ENCODE data around the gene SLC25A28. TPM values are rescaled to one million over a fixed set of nuclear protein-coding genes. Genes with fewer than 3 reads are reported as not detected.
"Not testable (repeated sequence)": the region's sequence is repeated elsewhere in the genome, so short reads cannot be mapped to it uniquely, and the experiment has no call there.

SLC25A28 gene
- total RNA-seq, 2 donors from 2014 or later: 43.4 to 58.7 TPM

DNA sequence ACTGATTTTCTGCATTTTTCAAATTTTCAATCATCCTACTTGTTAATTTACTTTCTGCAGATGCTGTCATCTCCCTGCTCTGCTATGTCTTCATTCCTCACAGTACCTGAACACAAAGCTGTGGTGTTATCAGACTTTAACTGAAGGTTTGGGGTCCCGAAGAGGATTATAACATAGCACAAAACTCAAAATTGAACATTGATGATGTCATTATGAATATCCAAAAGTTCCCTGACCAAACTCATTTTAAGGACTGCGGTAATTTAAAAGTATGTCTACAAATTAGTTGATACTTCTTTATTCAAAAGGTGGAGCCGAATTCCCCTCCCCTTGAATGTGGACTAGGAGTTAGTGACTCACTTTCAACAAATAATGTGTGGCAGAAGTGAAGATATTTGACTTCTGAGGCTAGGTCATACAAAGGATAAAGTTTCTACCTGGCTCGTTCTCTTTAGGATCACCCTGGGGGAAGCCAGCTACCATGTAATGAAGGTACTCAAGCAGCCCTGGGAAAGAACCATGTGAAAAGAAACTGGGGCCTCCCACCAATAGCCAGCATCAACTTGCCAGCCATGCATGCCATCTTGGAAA lies 32.7 kb upstream of the SLC25A28 start:
- no peak overlapping the region for H3K27ac Mint-ChIP-seq
- H3K36me3 Mint-ChIP-seq: no peaks in the 10 kb centered on the region
- no peaks in the 10 kb centered on the region for H3K9me3 Mint-ChIP-seq
- DNase-seq (ENCODE audit: low spot score): no peak
- H3K4me3 Mint-ChIP-seq: no peak overlapping the region
- H3K4me1 Mint-ChIP-seq (ENCODE audit: low read depth in 2 of 2): peaks cover 0 to 5% of the 10 kb centered on the region in 2 donors
- ATAC-seq: no peak
- peaks cover 36 to 41% of the 10 kb centered on the region in 2 donors for H3K27me3 Mint-ChIP-seq

DNA sequence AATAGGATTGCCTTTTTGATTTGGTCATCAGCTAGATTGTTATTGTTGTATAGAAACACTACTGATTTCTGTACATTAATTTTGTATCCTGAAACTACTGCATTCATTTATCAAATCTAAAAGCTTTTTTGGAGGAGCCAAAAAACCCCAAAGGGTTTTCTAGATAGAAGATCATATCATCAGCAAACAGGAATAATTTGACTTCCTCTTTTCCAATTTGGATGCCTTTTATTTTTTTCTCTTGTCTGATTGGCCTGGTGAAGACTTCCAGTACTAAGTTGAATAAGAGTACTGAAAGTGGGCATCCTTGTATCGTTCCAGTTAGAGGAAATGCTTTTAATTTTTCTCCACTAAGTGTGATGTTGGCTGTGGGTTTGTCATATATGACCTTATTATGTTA lies 28.5 kb upstream of the SLC25A28 start:
- no peaks in the 10 kb centered on the region for H3K9me3 Mint-ChIP-seq
- no peaks in the 10 kb centered on the region for H3K4me1 Mint-ChIP-seq (ENCODE audit: low read depth in 2 of 2)
- no peak for DNase-seq (ENCODE audit: low spot score)
- H3K36me3 Mint-ChIP-seq: no peaks in the 10 kb centered on the region
- peaks cover 39 to 49% of the 10 kb centered on the region in 2 donors for H3K27me3 Mint-ChIP-seq
- ATAC-seq: no peak
- no peak overlapping the region for H3K27ac Mint-ChIP-seq
- no peak overlapping the region for H3K4me3 Mint-ChIP-seq

DNA sequence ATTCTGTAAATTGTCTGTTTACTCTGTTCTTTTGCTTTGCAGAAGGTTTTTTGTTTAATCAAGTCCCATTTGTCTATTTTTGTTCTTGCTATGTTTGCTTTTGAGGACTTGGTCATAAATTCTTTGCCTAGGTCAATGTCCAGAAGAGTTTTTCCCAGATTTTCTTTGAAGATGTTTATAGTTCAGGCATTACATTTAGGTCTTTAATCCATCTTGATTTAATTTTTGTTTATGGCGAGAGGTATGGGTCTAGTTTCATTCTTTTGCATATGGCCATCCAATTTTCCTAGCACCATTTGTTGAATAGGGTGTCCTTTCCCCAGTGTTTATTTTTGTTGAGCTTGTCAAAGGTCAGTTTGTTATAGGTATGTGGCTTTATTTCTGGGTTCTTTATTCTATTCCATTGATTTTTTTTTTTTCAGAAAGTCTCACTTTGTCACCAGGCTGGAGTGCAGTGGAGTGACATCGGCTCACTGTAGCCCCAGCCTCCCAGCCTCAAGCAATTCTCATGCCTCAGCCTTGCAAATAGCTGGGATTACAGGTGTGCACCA lies 27.4 kb upstream of the SLC25A28 start:
- ATAC-seq (no peak), DNase-seq (ENCODE audit: low spot score) (no peak)
- H3K36me3 Mint-ChIP-seq: no peaks in the 10 kb centered on the region
- H3K27me3 Mint-ChIP-seq: peaks cover 40 to 49% of the 10 kb centered on the region in 2 donors
- no peak overlapping the region for H3K27ac Mint-ChIP-seq
- no peaks in the 10 kb centered on the region for H3K9me3 Mint-ChIP-seq
- H3K4me1 Mint-ChIP-seq (ENCODE audit: low read depth in 2 of 2): no peaks in the 10 kb centered on the region
- no peak overlapping the region for H3K4me3 Mint-ChIP-seq

DNA sequence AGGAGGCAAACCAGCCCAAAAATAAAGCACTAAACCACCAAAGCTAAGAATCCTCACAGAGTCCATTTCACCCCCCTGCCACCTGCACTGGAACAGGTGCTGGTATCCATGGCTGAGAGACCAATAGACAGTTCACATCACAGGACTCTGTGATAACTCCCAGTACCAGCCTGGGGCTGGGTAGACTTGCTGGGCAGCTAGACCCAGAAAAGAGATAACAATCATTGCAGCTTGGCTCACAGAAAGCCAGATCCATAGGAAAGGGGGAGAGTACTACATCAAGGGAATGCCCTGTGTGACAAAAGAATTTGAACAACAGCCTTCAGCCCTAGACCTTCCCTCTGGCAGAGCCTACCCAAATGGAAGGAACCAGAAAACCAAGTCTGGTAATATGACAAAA lies 13.6 kb upstream of the SLC25A28 start:
- Mint-ChIP-seq H3K4me1 (ENCODE audit: low read depth in 2 of 2) (no peaks in the 10 kb centered on the region), H3K27me3 (peaks cover 23 to 29% of the 10 kb centered on the region in 2 donors), H3K4me3 (no peak overlapping the region), H3K36me3 (no peaks in the 10 kb centered on the region), H3K27ac (no peak overlapping the region), H3K9me3 (no peaks in the 10 kb centered on the region)
- DNase-seq (ENCODE audit: low spot score): no peak
- ATAC-seq: no peak

DNA sequence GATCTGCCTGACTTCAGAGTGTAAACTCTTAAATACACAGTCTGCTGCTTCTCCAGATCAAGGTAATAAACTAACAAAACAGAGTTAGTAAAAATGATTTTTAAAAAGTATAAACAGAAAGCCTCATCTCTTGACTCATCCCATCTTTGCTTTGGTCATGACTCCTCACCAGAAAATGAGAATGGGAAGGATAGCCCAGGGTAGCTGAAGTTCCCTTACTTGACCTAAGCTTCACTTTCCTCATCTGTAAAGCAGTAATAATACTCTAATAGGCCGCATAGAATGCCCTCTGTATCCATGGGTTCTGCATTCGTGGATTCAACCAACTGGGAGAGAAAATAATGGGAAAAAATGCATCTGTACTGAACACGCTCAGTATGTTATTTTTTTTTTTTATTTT lies 11.3 kb upstream of the SLC25A28 start:
- H3K4me3 Mint-ChIP-seq: no peak overlapping the region
- H3K27ac Mint-ChIP-seq: no peak overlapping the region
- H3K27me3 Mint-ChIP-seq: peaks cover 5 to 21% of the 10 kb centered on the region in 2 donors
- no peaks in the 10 kb centered on the region for H3K4me1 Mint-ChIP-seq (ENCODE audit: low read depth in 2 of 2)
- no peaks in the 10 kb centered on the region for H3K9me3 Mint-ChIP-seq
- ATAC-seq (no peak), DNase-seq (ENCODE audit: low spot score) (no peak)
- H3K36me3 Mint-ChIP-seq: no peaks in the 10 kb centered on the region

DNA sequence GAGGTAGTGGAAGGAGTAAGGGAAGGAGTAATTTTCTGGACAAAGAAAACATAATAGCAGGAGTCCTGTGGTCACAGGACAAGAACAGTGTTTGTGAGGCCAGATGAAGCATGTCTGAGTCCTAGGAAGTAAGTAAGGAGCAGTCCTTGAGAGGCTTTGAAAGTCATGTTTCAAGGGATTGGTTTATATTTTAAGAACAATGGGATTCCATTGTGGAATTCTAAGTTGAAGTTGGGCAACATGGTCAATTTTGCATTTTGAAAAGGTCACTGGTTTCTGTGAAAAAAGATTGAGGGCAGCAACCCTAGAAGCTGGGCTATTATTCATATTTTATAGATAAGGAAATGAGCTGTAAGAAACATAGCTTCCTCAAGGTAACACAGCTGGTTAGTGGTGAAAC lies 10.8 kb upstream of the SLC25A28 start:
- no peaks in the 10 kb centered on the region for H3K36me3 Mint-ChIP-seq
- no peaks in the 10 kb centered on the region for H3K4me1 Mint-ChIP-seq (ENCODE audit: low read depth in 2 of 2)
- H3K4me3 Mint-ChIP-seq: no peak overlapping the region
- H3K27me3 Mint-ChIP-seq: peaks cover under 1 to 19% of the 10 kb centered on the region in 2 donors
- H3K9me3 Mint-ChIP-seq: no peaks in the 10 kb centered on the region
- DNase-seq (ENCODE audit: low spot score) (no peak), ATAC-seq (no peak)
- H3K27ac Mint-ChIP-seq: no peak overlapping the region

DNA sequence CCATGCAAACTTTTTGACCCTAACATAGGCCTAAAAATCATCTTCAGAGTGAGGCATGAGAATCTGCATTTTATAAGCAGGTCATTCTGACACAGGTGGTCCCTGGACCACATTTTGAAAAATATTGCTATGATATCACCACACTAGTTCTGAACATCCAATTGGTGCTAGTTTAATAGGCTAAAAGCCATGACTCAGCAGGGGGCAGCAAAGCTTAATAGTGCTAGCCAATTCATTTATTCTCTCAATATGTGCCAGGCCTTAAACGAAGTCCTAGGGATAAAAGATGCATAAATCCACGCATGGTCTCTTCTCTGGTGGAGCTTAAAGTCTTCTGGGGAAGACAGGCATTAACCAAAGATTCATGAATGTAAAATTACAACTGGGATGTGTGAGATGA lies 10.2 kb upstream of the SLC25A28 start:
- peaks cover 0 to 20% of the 10 kb centered on the region in 2 donors for H3K27me3 Mint-ChIP-seq
- H3K4me3 Mint-ChIP-seq: no peak overlapping the region
- no peak overlapping the region for H3K27ac Mint-ChIP-seq
- DNase-seq (ENCODE audit: low spot score) (no peak), ATAC-seq (no peak)
- H3K4me1 Mint-ChIP-seq (ENCODE audit: low read depth in 2 of 2): no peaks in the 10 kb centered on the region
- H3K36me3 Mint-ChIP-seq: no peaks in the 10 kb centered on the region
- no peaks in the 10 kb centered on the region for H3K9me3 Mint-ChIP-seq

DNA sequence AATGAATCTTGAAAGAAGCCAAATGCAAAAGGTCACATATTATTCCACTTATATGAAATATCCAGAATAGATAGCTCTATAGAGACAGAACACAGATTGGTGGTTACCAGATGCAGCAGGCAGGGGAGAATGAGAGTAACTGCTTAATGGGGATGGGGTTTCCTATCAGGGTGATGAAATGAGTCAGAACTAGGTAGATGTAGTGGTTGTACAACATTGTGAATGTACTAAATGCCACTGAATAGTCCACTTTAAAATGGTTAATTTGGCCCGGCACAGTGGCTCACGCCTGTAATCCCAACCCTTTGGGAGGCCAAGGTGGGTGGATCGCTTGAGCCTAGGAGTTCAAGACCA lies 9.4 kb upstream of the SLC25A28 start:
- DNase-seq (ENCODE audit: low spot score): no peak
- ATAC-seq: no peak
- Mint-ChIP-seq H3K27me3 (peaks cover 0 to 20% of the 10 kb centered on the region in 2 donors), H3K9me3 (no peaks in the 10 kb centered on the region), H3K4me1 (ENCODE audit: low read depth in 2 of 2) (no peaks in the 10 kb centered on the region), H3K27ac (no peak overlapping the region), H3K4me3 (no peak overlapping the region), H3K36me3 (no peaks in the 10 kb centered on the region)

DNA sequence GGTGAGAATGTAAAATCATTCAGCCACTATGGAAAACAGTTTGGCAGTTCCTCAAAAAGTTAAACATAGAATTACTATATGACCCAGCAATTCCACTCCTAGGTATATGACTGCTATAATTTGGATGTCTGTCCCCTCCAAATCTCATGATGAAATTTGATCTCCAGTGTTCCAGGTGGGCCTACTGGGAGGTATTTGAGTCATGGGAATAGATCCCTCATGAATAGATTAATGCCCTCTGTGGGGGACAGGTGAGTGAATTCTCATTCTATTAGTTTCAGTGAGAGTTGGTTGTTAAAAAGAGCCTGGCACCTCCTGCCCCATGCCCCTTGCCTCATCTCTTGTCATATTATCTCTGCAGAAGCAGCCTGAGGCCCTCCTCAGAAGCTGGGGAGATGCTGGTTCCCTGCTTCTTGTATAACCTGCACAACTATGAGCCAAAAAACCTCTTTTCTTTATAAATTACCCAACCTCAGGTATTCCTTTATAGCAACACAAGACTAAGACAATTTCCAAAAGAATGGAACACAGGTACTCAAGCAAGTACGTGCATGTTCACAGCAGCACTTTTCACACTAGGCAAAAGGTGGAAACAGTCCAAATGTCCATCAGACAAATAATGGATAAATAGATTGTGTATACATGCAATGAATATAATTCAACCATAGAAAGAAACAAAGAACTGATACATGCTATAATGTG lies 8.8 kb upstream of the SLC25A28 start:
- ATAC-seq: no peak

DNA sequence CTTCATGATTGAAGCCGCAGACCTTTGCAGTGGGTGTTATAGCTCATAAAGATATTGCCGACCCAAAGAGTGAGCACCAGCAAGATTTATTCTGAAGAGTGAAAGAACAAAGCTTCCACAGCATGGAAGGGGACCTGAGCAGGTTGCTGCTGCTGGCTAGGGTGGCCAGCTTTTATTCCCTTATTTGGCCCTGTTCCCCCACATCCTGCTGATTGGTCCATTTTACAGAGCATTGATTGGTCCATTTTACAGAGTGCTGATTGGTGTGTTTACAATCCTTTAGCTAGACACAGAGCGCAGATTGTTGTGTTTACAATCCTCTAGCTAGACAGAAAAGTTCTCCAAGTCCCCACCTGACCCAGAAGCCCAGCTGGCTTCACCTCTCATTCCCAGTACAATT lies 4.9 kb upstream of the SLC25A28 start:
- not testable (repeated sequence) for H3K27me3 Mint-ChIP-seq; DNase-seq (ENCODE audit: low spot score); H3K9me3 Mint-ChIP-seq; H3K4me3 Mint-ChIP-seq; ATAC-seq; H3K36me3 Mint-ChIP-seq; H3K27ac Mint-ChIP-seq
- peaks cover 11 to 12% of the 10 kb centered on the region in 2 donors for H3K4me1 Mint-ChIP-seq (ENCODE audit: low read depth in 2 of 2)

More for the DNA sequence above, 8.8 kb upstream of the SLC25A28 start:
- Mint-ChIP-seq H3K27me3 (peaks cover 0 to 16% of the 10 kb centered on the region in 2 donors), H3K36me3 (no peaks in the 10 kb centered on the region), H3K4me3 (no peak overlapping the region), H3K4me1 (ENCODE audit: low read depth in 2 of 2) (no peaks in the 10 kb centered on the region), H3K9me3 (no peaks in the 10 kb centered on the region), H3K27ac (no peak overlapping the region)
- no peak for DNase-seq (ENCODE audit: low spot score)

DNA sequence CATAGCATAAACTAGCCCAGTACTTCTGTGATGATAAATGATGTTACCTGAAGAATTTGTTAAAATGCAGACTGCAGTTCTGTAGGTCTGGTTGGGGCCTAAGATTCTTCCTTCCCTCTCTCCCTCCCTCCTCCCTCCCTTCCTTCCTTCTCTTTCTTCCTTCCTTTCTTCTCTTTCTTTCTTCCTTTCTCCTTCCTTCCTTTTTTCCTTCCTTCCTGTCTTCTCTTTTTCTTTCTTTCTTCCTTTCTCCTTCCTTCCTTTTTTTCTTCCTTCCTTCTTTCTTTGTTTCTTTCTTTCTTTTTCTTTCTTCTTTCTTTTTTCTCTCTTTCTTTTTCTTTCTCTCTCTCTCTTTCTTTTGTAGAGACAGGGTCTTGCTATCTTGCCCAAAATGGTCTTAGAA lies 3.7 kb upstream of the SLC25A28 start:
- ATAC-seq (no peak), DNase-seq (ENCODE audit: low spot score) (no peak)
- H3K36me3 Mint-ChIP-seq: peaks cover 5% of the 10 kb centered on the region
- peaks cover 0 to 4% of the 10 kb centered on the region in 2 donors for H3K27me3 Mint-ChIP-seq
- peak overlapping the region; percentile 4 for H3K4me3 Mint-ChIP-seq
- peak overlapping the region in 1 of 2 donors; percentile 20 for H3K27ac Mint-ChIP-seq
- peaks cover 16 to 18% of the 10 kb centered on the region in 2 donors for H3K4me1 Mint-ChIP-seq (ENCODE audit: low read depth in 2 of 2)
- H3K9me3 Mint-ChIP-seq: no peaks in the 10 kb centered on the region

DNA sequence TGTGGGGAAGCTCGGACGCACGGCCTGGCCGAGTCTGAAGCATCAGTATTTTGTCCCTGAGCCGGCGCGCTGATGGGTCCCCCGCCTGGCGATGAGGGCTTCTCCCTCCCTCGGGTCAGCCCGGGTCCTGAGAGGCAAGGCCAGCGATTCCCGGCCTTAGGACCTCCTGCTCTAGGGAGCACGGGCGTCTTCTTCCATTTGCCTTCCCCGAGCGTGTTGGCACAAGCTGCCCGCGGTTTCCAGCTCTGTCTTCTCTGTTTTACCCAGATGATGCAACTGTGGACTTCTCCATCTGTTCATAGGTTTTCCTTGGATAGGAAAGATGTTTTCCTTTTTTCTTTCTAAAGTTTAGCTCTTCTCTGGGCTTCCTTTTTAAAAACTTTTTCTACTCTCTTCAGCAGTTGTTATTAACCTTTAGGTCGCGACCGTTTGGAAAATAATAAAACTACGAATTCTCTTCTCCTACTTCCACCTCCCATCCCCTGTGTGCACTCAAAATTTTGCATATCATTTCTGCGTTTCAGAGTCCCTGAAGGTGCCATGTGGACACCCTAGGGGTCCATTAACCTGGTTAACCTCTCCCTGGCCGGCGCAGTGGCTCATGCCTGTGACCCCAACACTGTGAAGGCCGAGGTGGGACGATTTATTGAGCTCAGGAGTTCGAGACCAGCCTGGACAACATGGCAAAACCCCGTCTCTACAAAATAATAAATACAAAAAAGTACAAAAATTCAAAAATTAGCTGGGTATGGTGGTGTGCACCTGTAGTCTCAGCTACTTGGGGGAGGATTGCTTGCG lies 1.4 kb upstream of the SLC25A28 start:
- Mint-ChIP-seq H3K4me3 (peak overlapping the region; percentile 81), H3K36me3 (peaks cover 10% of the 10 kb centered on the region), H3K4me1 (ENCODE audit: low read depth in 2 of 2) (peaks cover 26 to 29% of the 10 kb centered on the region in 2 donors), H3K27ac (peak overlapping the region; percentile 91 to 97), H3K27me3 (peaks cover 0 to 2% of the 10 kb centered on the region in 2 donors), H3K9me3 (no peaks in the 10 kb centered on the region)
- ATAC-seq: no peak
- no peak for DNase-seq (ENCODE audit: low spot score)

DNA sequence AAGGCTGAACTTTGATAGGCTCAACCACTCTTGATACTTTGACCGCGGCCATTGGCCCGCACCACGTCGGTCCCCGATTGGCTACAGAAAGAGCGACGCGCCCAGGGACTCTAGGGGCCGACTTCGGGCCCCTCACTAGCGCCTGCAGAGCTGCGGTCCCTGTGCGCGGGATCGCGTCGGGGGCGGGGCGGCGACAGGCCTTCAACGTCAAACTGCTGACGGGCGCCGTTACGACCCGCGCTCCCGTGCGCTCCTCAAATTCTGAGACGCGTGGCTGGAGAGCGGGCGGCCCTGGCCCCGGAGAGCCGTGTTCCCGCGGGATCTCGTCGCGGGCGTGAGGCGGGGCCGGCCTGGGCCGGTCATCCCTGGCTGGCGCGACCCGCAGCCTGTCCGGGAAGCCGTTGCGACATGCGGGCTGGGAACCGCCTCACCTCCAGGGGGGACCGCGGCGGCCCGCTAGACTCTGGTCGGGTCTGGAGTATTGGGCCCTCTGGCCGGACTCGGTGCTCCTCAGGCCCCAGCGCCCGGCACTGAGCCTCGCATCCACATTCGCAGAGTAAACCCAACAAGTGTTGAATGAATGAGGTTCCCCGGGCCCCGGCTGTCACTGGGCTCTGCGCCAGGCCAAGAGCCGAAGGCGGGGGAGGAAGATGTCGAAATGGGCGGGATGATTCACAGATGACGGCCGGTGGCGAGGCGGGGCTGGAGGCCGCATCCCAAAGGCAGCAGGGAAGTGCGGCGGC lies 643 bp upstream of the SLC25A28 start:
- DNase-seq (ENCODE audit: low spot score) (peak; percentile 92), ATAC-seq (peak; percentile 92 to 93)
- H3K4me1 Mint-ChIP-seq (ENCODE audit: low read depth in 2 of 2): peaks cover 26 to 32% of the 10 kb centered on the region in 2 donors
- H3K27ac Mint-ChIP-seq: peak overlapping the region; percentile 91 to 97
- H3K27me3 Mint-ChIP-seq: peaks cover 0 to 2% of the 10 kb centered on the region in 2 donors
- H3K9me3 Mint-ChIP-seq: no peaks in the 10 kb centered on the region
- peaks cover 10% of the 10 kb centered on the region for H3K36me3 Mint-ChIP-seq
- H3K4me3 Mint-ChIP-seq: peak overlapping the region; percentile 81

All from natural killer cell treated with Interleukin-12 subunit alpha and Interleukin-12 subunit beta and Interleukin-15 and Interleukin-18, amount 100 ng/mL, for 72 hours (primary cell).